K562 (cell line): ENCODE data around the gene ZNF276. TPM values are rescaled to one million over a fixed set of nuclear protein-coding genes. Genes with fewer than 3 reads are reported as not detected.

Experiments used
- ATAC-seq: fragments of 200-7000 bp; cut with Tn5 transposase; 3 replicates; pipeline ENCODE4 v1.9.1; 2020; ENCODE audit warnings: moderate library complexity
- BruUV-seq: library from RNA; stranded (reverse); fragments of 400-500 nt; replicated peaks from 2 replicates; lab custom pipeline; 2021; lab: Mats Ljungman, UMichigan
- CTCF ChIA-PET: fragments of 300-600 bp; formaldehyde crosslinking; extraction: SDS; loops from one replicate; lab custom pipeline; 2021; ENCODE audit warnings: low intra/inter-chr PET ratio; lab: Yijun Ruan, JAX
- POLR2A ChIA-PET: fragments of 300-600, 350-650 bp; sonication (Branson Sonifier 250); formaldehyde crosslinking; extraction: SDS; loops from one replicate; lab custom pipeline; 2021; ENCODE audit warnings: antibody characterized with exemption, inconsistent platforms; lab: Yijun Ruan, JAX
- DNase-seq, 4 experiments: peaks; one replicate each; pipeline versions ENCODE4 v3.0.0 to v3.0.0-alpha.2; 2011 to 2018; ENCODE audit warnings: low spot score in 3 of 4, mixed read lengths in 3 of 4; ENCODE audit errors: extremely low read depth in 1 of 4
- FAIRE-seq: peaks from 2 replicates; lab custom pipeline; 2011; peaks lifted over from hg19 to GRCh38; lab: Jason Lieb, UNC
- H2AFZ ChIP-seq: 2 replicates; pipeline ENCODE4 v1.6.0; 2011; ENCODE audit warnings: low read depth, low read length, control low read depth, inconsistent platforms
- H3K27ac ChIP-seq: fragments of 200-600 bp; 3 replicates; pipeline ENCODE4 v1.8.0; 2011; ENCODE audit warnings: low read depth, mild to moderate bottlenecking, control low read depth, inconsistent platforms, low read length, moderate library complexity, mixed read lengths; ENCODE audit errors: extremely low read depth
- H3K27me3 ChIP-seq, 2 experiments: fragments of 300-600 bp in 1 of 2; 2 replicates in 1 of 2; 3 replicates in 1 of 2; pipeline versions ENCODE4 v1.6.0 to v1.8.0; 2011; ENCODE audit warnings: inconsistent platforms in 2 of 2, low read length in 2 of 2, mild to moderate bottlenecking in 1 of 2, mixed read lengths in 1 of 2, moderate library complexity in 1 of 2; ENCODE audit not compliant: control insufficient read depth in 2 of 2, insufficient read depth in 2 of 2
- H3K36me3 ChIP-seq: fragments of 300-600 bp; 3 replicates; pipeline ENCODE4 v1.8.0; 2011; ENCODE audit warnings: mild to moderate bottlenecking, low read length, inconsistent platforms; ENCODE audit not compliant: control insufficient read depth, insufficient read depth
- H3K4me1 ChIP-seq, 2 experiments: fragments of 200-600 bp in 1 of 2; replicated peaks in 1 of 2; 2 replicates in 1 of 2; 3 replicates in 1 of 2; pipeline versions ENCODE4 v1.5.1 to v1.8.0; 2011; ENCODE audit warnings: inconsistent platforms in 2 of 2, low read length in 2 of 2, mild to moderate bottlenecking in 1 of 2, mixed read lengths in 1 of 2, moderate library complexity in 1 of 2; ENCODE audit not compliant: control insufficient read depth in 2 of 2, insufficient read depth in 2 of 2
- H3K4me2 ChIP-seq: 2 replicates; pipeline ENCODE4 v1.6.1; 2011; ENCODE audit warnings: low read length, control low read depth, inconsistent platforms, mixed read lengths; ENCODE audit not compliant: insufficient read depth
- H3K4me3 ChIP-seq: fragments of 200-600 bp; sonication (generic), shearing (Covaris generic); 2 replicates; pipeline ENCODE4 v1.5.1; 2016; ENCODE audit warnings: control low read depth, inconsistent platforms
- H3K79me2 ChIP-seq: fragments of 200-600 bp; 3 replicates; pipeline ENCODE4 v1.8.0; 2011; ENCODE audit warnings: low read length, inconsistent platforms; ENCODE audit not compliant: control insufficient read depth, insufficient read depth
- H3K9ac ChIP-seq, 2 experiments: 2 replicates each; pipeline versions ENCODE4 v1.6.0 to v1.6.1; 2011; ENCODE audit warnings: low read depth in 2 of 2, low read length in 2 of 2, control low read depth in 1 of 2, inconsistent platforms in 1 of 2, mild to moderate bottlenecking in 1 of 2, mixed read lengths in 1 of 2; ENCODE audit not compliant: insufficient read depth in 1 of 2
- H3K9me1 ChIP-seq: one replicate; pipeline ENCODE4 v1.6.0; 2011; ENCODE audit warnings: inconsistent platforms, mild to moderate bottlenecking, low read length, moderate library complexity; ENCODE audit not compliant: control insufficient read depth, insufficient read depth
- H3K9me3 ChIP-seq: replicated peaks from 2 replicates; pipeline ENCODE4 v1.5.1; 2011; ENCODE audit warnings: low read depth, low read length, inconsistent platforms; ENCODE audit not compliant: control insufficient read depth, insufficient read depth
- H4K20me1 ChIP-seq: replicated peaks from 2 replicates; pipeline ENCODE4 v1.6.1; 2011; ENCODE audit warnings: low read length, inconsistent platforms, mixed read lengths; ENCODE audit not compliant: control insufficient read depth, insufficient read depth
- MEIS2 ChIP-seq: fragments of 450-650 bp; IDR thresholded peaks from 2 replicates; pipeline ENCODE4 v1.6.1; 2014; ENCODE audit warnings: mild to moderate bottlenecking; ENCODE audit not compliant: partially characterized antibody
- RFX1 ChIP-seq: fragments of 450-650 bp; IDR thresholded peaks from 2 replicates; pipeline ENCODE4 v1.6.1; 2016; ENCODE audit warnings: mild to moderate bottlenecking, moderate library complexity
- WGBS: fragments of 100-300 bp; shearing (Covaris generic); methylation state at CpG from one replicate; pipeline ENCODE4 v1.1.6; 2016; ENCODE audit warnings: low coverage, mixed read lengths; ENCODE audit not compliant: insufficient coverage; ENCODE audit errors: missing lambda C conversion rate; 5-methylcytosine and 5-hydroxymethylcytosine counted together
- in situ Hi-C: fragments of 300-500 bp; cut with MboI; formaldehyde crosslinking; loops from 4 replicates; pipeline ENCODE4 v1.15.0; 2018; ENCODE audit warnings: inconsistent platforms, mixed read lengths
- intact Hi-C: fragments of 100-400 bp; cut with micrococcal nuclease; formaldehyde crosslinking; loops from 2 replicates; pipeline ENCODE4 v1.14.2; 2022
- polyA plus RNA-seq, 8 experiments: library from polyadenylated mRNA; depleted of rRNA in 4 of 8; stranded (reverse) in 5 of 8; unstranded in 3 of 8; fragments of >200 nt; fragmentation: Nextera tagmentation in 2 of 8; fragmentation: Illumina TruSeq in 1 of 8; extraction: Ambion mirVana in 2 of 8; extraction: Trizol in 1 of 8; gene quantifications; 2 replicates each; pipeline versions ENCODE4 v1.2.1 to v1.2.3, GENCODE V29; 2011 to 2014; ENCODE audit warnings: inconsistent platforms in 1 of 8, missing spikeins in 1 of 8
- total RNA-seq, 7 experiments: library from RNA; depleted of rRNA in 6 of 7; stranded (reverse); fragments of >200 nt in 6 of 7; fragmentation: Illumina TruSeq in 2 of 7; extraction: Trizol in 2 of 7; gene quantifications; 2 replicates each; pipeline versions ENCODE4 v1.2.1 to v1.2.3, GENCODE V29; 2011 to 2021; ENCODE audit warnings: low replicate concordance in 1 of 7
- TF ChIP-seq, protein P1 (sequence below): fragments of 250-450 bp; sonication (Bioruptor Pico); IDR thresholded peaks from 2 replicates; pipeline ENCODE4 v1.5.0; 2021

The ZNF276 gene
- total and polyA plus RNA-seq, 9 of the 15 experiments (the other 6 are each of a cell fraction or from before 2014, with no cell fraction given) = 0.49 to 43.9 (median 15.8) TPM

DNA sequence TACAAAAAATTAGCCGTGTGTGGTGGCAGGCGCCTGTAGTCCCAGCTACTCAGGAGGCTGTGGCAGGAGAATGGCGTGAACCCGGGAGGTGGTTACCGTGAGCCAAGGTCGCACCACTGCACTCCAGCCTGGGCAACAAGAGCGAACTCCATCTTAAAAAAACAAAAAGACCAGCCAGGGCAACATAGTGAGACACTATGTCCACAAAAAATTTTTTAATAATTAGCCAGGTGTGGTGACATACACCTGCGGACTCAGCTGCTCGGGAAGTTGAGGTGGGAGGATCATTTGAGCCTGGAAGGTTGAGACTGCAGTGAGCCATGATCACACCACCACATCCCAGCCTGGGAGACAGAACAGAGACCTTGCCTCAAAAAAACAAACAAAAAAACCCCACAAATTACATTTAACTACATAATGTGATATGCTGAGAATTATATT is 66.0 kb downstream of the ZNF276 start:
- H3K9me1 ChIP-seq = no peaks in the 10 kb centered on the region
- H3K36me3 ChIP-seq = peaks cover 96% of the 10 kb centered on the region; the same call in 2 of the 3 replicates
- ATAC-seq = no peak
- BruUV-seq = no TSS peak
- no peak overlapping the region for H3K9ac ChIP-seq
- H2AFZ ChIP-seq = no peak overlapping the region
- no peaks in the 10 kb centered on the region for H3K27me3 ChIP-seq
- in situ Hi-C loops = no loop called here
- H3K79me2 ChIP-seq = no peaks in the 10 kb centered on the region; the same call in 2 of the 3 replicates
- H3K4me1 ChIP-seq = peaks cover 6 to 9% of the 10 kb centered on the region in 2 experiments; a peak in 4 of 5 replicates
- H4K20me1 ChIP-seq = peaks cover 7% of the 10 kb centered on the region; the same call in 1 of the 2 replicates
- ChIA-PET CTCF (no interaction called here), POLR2A (no interaction called here)
- DNase-seq = no peak
- no peak overlapping the region for H3K4me3 ChIP-seq
- H3K4me2 ChIP-seq = no peak overlapping the region
- no peak overlapping the region for H3K27ac ChIP-seq
- intact Hi-C loops = no loop called here
- no peaks in the 10 kb centered on the region for H3K9me3 ChIP-seq
- TF ChIP-seq, protein P1, sequence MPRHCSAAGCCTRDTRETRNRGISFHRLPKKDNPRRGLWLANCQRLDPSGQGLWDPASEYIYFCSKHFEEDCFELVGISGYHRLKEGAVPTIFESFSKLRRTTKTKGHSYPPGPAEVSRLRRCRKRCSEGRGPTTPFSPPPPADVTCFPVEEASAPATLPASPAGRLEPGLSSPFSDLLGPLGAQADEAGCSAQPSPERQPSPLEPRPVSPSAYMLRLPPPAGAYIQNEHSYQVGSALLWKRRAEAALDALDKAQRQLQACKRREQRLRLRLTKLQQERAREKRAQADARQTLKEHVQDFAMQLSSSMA = no peak
- no peak for TF ChIP-seq MEIS2
- no peak for TF ChIP-seq RFX1
- FAIRE-seq = no peak
- WGBS = 95% methylated on average over 9 of the region's 9 CpGs

Other genes with a start within 250 kb of the ZNF276 start
Only the 7 nearest of the 16 such genes appear.
- gene CHMP1A, start 63.8 kb upstream of the ZNF276 start, total RNA-seq (2014; rRNA removed) = 64.5 and 76.7 TPM in 2 replicates
- 17.2 and 22.0 TPM in 2 replicates for gene CHMP1A, start 63.8 kb upstream of the ZNF276 start, total RNA-seq (2014; rRNA removed; fragmentation: Illumina TruSeq; extraction: Trizol)
- gene CHMP1A, start 63.8 kb upstream of the ZNF276 start, total RNA-seq (2015; rRNA removed; fragmentation: Illumina TruSeq; extraction: Trizol) = 45.4 and 48.3 TPM in 2 replicates
- 79.6 and 79.9 TPM in 2 replicates for gene CHMP1A, start 63.8 kb upstream of the ZNF276 start, total RNA-seq (2021)
- 45.2 and 53.9 TPM in 2 replicates for gene CHMP1A, start 63.8 kb upstream of the ZNF276 start, polyA plus RNA-seq (2011; rRNA removed)
- gene CHMP1A, start 63.8 kb upstream of the ZNF276 start, polyA plus RNA-seq (2014; fragmentation: Illumina TruSeq; extraction: Trizol) = 40.9 and 55.6 TPM in 2 replicates
- 1 to 10 TPM in 1 of 2 experiments, under 1 TPM in 1; 0.83 to 3.3 TPM for gene CHMP1A, start 63.8 kb upstream of the ZNF276 start, polyA plus RNA-seq (2014; fragmentation: Nextera tagmentation; extraction: Ambion mirVana)
- gene CHMP1A, start 63.8 kb upstream of the ZNF276 start, polyA plus RNA-seq (2014; rRNA removed) = 74.2 and 83.1 TPM in 2 replicates
- 9.7 and 14.0 TPM in 2 replicates for gene SPATA33, start 63.7 kb upstream of the ZNF276 start, total RNA-seq (2014; rRNA removed)
- gene SPATA33, start 63.7 kb upstream of the ZNF276 start, total RNA-seq (2014; rRNA removed; fragmentation: Illumina TruSeq; extraction: Trizol) = 10.5 and 11.8 TPM in 2 replicates
- gene SPATA33, start 63.7 kb upstream of the ZNF276 start, total RNA-seq (2015; rRNA removed; fragmentation: Illumina TruSeq; extraction: Trizol) = 11.2 and 14.9 TPM in 2 replicates
- 18.2 and 19.7 TPM in 2 replicates for gene SPATA33, start 63.7 kb upstream of the ZNF276 start, total RNA-seq (2021)
- 9.8 and 11.8 TPM in 2 replicates for gene SPATA33, start 63.7 kb upstream of the ZNF276 start, polyA plus RNA-seq (2011; rRNA removed)
- 15.6 and 20.0 TPM in 2 replicates for gene SPATA33, start 63.7 kb upstream of the ZNF276 start, polyA plus RNA-seq (2014; fragmentation: Illumina TruSeq; extraction: Trizol)
- gene SPATA33, start 63.7 kb upstream of the ZNF276 start, polyA plus RNA-seq (2014; fragmentation: Nextera tagmentation; extraction: Ambion mirVana) = 1 to 10 TPM; 4.0 to 5.4 TPM
- gene SPATA33, start 63.7 kb upstream of the ZNF276 start, polyA plus RNA-seq (2014; rRNA removed) = 16.4 and 18.1 TPM in 2 replicates
- gene CDK10, start 34.8 kb upstream of the ZNF276 start, total RNA-seq (2014; rRNA removed) = 40.1 and 55.8 TPM in 2 replicates
- gene CDK10, start 34.8 kb upstream of the ZNF276 start, total RNA-seq (2014; rRNA removed; fragmentation: Illumina TruSeq; extraction: Trizol) = 25.5 and 34.8 TPM in 2 replicates
- gene CDK10, start 34.8 kb upstream of the ZNF276 start, total RNA-seq (2015; rRNA removed; fragmentation: Illumina TruSeq; extraction: Trizol) = 35.8 and 40.3 TPM in 2 replicates
- gene CDK10, start 34.8 kb upstream of the ZNF276 start, total RNA-seq (2021) = 65.1 and 75.4 TPM in 2 replicates
- gene CDK10, start 34.8 kb upstream of the ZNF276 start, polyA plus RNA-seq (2011; rRNA removed) = 55.9 and 77.3 TPM in 2 replicates
- 38.0 and 46.5 TPM in 2 replicates for gene CDK10, start 34.8 kb upstream of the ZNF276 start, polyA plus RNA-seq (2014; fragmentation: Illumina TruSeq; extraction: Trizol)
- gene CDK10, start 34.8 kb upstream of the ZNF276 start, polyA plus RNA-seq (2014; fragmentation: Nextera tagmentation; extraction: Ambion mirVana) = 1 to 10 TPM; 2.0 to 3.3 TPM
- 75.0 and 85.1 TPM in 2 replicates for gene CDK10, start 34.8 kb upstream of the ZNF276 start, polyA plus RNA-seq (2014; rRNA removed)
- 17.0 and 19.7 TPM in 2 replicates for gene SPATA2L, start 19.8 kb upstream of the ZNF276 start, total RNA-seq (2014; rRNA removed)
- gene SPATA2L, start 19.8 kb upstream of the ZNF276 start, total RNA-seq (2014; rRNA removed; fragmentation: Illumina TruSeq; extraction: Trizol) = 0.26 and 0.47 TPM in 2 replicates
- gene SPATA2L, start 19.8 kb upstream of the ZNF276 start, total RNA-seq (2015; rRNA removed; fragmentation: Illumina TruSeq; extraction: Trizol) = 4.3 and 5.1 TPM in 2 replicates
- gene SPATA2L, start 19.8 kb upstream of the ZNF276 start, total RNA-seq (2021) = 19.2 and 19.4 TPM in 2 replicates
- 4.0 and 4.5 TPM in 2 replicates for gene SPATA2L, start 19.8 kb upstream of the ZNF276 start, polyA plus RNA-seq (2011; rRNA removed)
- gene SPATA2L, start 19.8 kb upstream of the ZNF276 start, polyA plus RNA-seq (2014; fragmentation: Illumina TruSeq; extraction: Trizol) = 1.1 and 3.7 TPM in 2 replicates
- under 1 TPM in 1 of 2 experiments, not detected in 1; 0.13 TPM for gene SPATA2L, start 19.8 kb upstream of the ZNF276 start, polyA plus RNA-seq (2014; fragmentation: Nextera tagmentation; extraction: Ambion mirVana)
- 11.5 and 15.2 TPM in 2 replicates for gene SPATA2L, start 19.8 kb upstream of the ZNF276 start, polyA plus RNA-seq (2014; rRNA removed)
- 2.9 and 3.0 TPM in 2 replicates for gene VPS9D1, start 639 bp upstream of the ZNF276 start, total RNA-seq (2014; rRNA removed)
- 0.26 and 0.33 TPM in 2 replicates for gene VPS9D1, start 639 bp upstream of the ZNF276 start, total RNA-seq (2014; rRNA removed; fragmentation: Illumina TruSeq; extraction: Trizol)
- 0.58 and 0.94 TPM in 2 replicates for gene VPS9D1, start 639 bp upstream of the ZNF276 start, total RNA-seq (2015; rRNA removed; fragmentation: Illumina TruSeq; extraction: Trizol)
- gene VPS9D1, start 639 bp upstream of the ZNF276 start, total RNA-seq (2021) = 3.1 and 3.7 TPM in 2 replicates
- gene VPS9D1, start 639 bp upstream of the ZNF276 start, polyA plus RNA-seq (2011; rRNA removed) = 0.95 and 2.9 TPM in 2 replicates
- 1.1 and 2.7 TPM in 2 replicates for gene VPS9D1, start 639 bp upstream of the ZNF276 start, polyA plus RNA-seq (2014; fragmentation: Illumina TruSeq; extraction: Trizol)
- gene VPS9D1, start 639 bp upstream of the ZNF276 start, polyA plus RNA-seq (2014; fragmentation: Nextera tagmentation; extraction: Ambion mirVana) = 1 to 10 TPM; 1.0 to 1.4 TPM
- gene VPS9D1, start 639 bp upstream of the ZNF276 start, polyA plus RNA-seq (2014; rRNA removed) = 3.0 and 3.5 TPM in 2 replicates
- 53.4 and 72.0 TPM in 2 replicates for gene FANCA, start 95.1 kb downstream of the ZNF276 start, total RNA-seq (2014; rRNA removed)
- gene FANCA, start 95.1 kb downstream of the ZNF276 start, total RNA-seq (2014; rRNA removed; fragmentation: Illumina TruSeq; extraction: Trizol) = 40.2 and 48.6 TPM in 2 replicates
- gene FANCA, start 95.1 kb downstream of the ZNF276 start, total RNA-seq (2015; rRNA removed; fragmentation: Illumina TruSeq; extraction: Trizol) = 46.4 and 51.6 TPM in 2 replicates
- 108 and 115 TPM in 2 replicates for gene FANCA, start 95.1 kb downstream of the ZNF276 start, total RNA-seq (2021)
- 65.4 and 83.5 TPM in 2 replicates for gene FANCA, start 95.1 kb downstream of the ZNF276 start, polyA plus RNA-seq (2011; rRNA removed)
- 72.8 and 78.9 TPM in 2 replicates for gene FANCA, start 95.1 kb downstream of the ZNF276 start, polyA plus RNA-seq (2014; fragmentation: Illumina TruSeq; extraction: Trizol)
- 1 to 10 TPM; 6.9 to 9.3 TPM for gene FANCA, start 95.1 kb downstream of the ZNF276 start, polyA plus RNA-seq (2014; fragmentation: Nextera tagmentation; extraction: Ambion mirVana)
- gene FANCA, start 95.1 kb downstream of the ZNF276 start, polyA plus RNA-seq (2014; rRNA removed) = 114 TPM in 2 replicates
- gene SPIRE2, start 106.9 kb downstream of the ZNF276 start, total RNA-seq (2014; rRNA removed) = 6.5 and 6.9 TPM in 2 replicates
- gene SPIRE2, start 106.9 kb downstream of the ZNF276 start, total RNA-seq (2014; rRNA removed; fragmentation: Illumina TruSeq; extraction: Trizol) = 2.9 TPM in 2 replicates
- 4.1 and 4.6 TPM in 2 replicates for gene SPIRE2, start 106.9 kb downstream of the ZNF276 start, total RNA-seq (2015; rRNA removed; fragmentation: Illumina TruSeq; extraction: Trizol)
- gene SPIRE2, start 106.9 kb downstream of the ZNF276 start, total RNA-seq (2021) = 6.9 and 8.9 TPM in 2 replicates
- gene SPIRE2, start 106.9 kb downstream of the ZNF276 start, polyA plus RNA-seq (2011; rRNA removed) = 4.7 and 6.0 TPM in 2 replicates
- gene SPIRE2, start 106.9 kb downstream of the ZNF276 start, polyA plus RNA-seq (2014; fragmentation: Illumina TruSeq; extraction: Trizol) = 3.9 and 4.0 TPM in 2 replicates
- under 1 TPM; 0.70 to 0.76 TPM for gene SPIRE2, start 106.9 kb downstream of the ZNF276 start, polyA plus RNA-seq (2014; fragmentation: Nextera tagmentation; extraction: Ambion mirVana)
- gene SPIRE2, start 106.9 kb downstream of the ZNF276 start, polyA plus RNA-seq (2014; rRNA removed) = 5.5 and 7.5 TPM in 2 replicates